Stimulated activated CD4-positive, alpha-beta T cell treated with anti-CD3 and anti-CD28 coated beads, Interleukin-1b, Interleukin-23, amount 100 ng/mL, for 24 hours (primary cell): ENCODE data around the gene PRDM16.
"Not testable (repeated sequence)": the region's sequence is repeated elsewhere in the genome, so short reads cannot be mapped to it uniquely, and the experiment has no call there.

Source experiments
- DNase-seq, 4 experiments: peaks; one replicate each; pipeline ENCODE4 v3.0.0-alpha.2; 2020; ENCODE audit warnings: low read depth in 4 of 4, low spot score in 1 of 4

The PRDM16 gene

DNA sequence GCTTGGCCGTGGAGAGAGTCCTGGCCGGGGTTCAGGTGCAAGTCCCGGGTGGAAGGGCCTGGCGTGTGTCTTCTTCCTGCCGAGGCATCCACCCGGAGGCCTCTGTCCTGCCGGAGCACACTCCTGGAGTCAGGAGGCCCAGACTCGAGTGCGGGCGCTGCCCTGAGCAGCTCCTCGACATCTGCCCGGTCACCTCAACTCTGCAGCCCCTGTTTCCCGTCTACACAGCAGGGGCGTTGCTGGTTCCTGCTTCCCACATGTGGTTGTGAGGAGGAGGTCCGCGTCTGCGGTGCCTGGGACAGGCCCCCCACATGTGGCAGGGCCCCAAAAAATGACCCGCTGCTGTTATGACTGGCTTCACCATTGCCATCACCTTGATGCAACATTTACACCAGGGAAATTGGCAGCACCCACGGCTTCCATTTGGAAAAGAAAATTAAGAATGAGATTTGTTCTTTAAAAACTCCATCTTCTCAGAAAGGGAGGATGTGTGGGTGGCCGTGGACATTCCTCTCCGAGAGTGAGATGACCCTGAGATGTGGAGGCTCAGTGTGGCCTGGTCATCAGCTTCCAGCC is 169.8 kb downstream of the PRDM16 start:
- no peak for DNase-seq

DNA sequence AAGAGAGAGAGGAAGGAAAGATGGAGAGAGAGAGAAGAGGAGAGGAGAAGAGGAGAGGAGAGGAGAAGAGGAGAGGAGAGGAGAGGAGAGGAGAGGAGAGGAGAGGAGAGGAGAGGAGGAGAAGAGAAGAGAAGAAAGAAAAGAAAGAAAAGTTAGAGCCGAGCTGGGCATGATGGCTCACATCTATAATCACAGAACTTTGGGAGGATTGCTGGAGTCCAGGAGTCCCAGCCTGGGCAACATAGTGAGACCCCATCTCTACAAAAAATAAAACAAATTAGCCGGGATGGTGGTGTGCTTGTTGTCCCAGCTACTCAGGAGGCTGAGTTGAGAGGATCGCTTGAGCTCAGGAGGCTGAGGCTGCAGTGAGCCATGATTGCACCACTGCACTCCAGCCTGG is 171.0 kb downstream of the PRDM16 start:
- not testable (repeated sequence) for DNase-seq

DNA sequence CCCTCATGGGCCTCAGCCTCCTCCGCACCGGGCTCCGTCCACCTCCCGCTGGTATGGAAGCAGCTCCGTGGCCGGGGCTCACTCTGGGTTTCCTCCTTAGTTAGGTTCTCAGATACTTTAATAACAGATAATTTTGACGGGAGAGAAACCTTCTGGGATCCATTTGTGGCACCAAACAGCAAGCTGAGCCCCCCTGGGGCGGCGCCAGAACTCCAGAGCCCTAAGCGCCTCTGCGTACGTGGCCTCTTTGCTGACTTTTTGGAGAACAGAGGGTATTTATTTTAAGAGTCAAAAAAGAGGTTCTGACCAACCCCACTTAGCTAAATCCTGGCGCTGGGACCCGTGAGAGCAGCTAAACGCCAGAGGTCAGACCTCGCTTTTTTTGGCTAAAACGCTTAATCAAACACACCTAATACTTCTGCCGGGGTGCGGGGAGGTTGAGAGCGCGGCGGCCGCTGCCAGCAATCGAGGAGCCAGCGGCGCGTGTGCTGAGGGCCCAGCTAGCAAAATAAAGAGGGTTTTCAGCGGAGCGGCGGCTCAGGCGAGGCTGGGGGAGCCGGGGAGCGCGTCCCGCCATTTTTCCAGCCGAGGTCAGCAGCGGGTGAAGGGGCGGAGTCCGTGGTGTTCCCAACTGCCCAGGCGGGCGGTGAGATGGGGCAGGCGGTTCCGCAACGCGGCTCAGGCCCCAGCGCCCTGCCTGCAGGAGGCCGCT is 171.7 kb downstream of the PRDM16 start:
- no peak for DNase-seq

DNA sequence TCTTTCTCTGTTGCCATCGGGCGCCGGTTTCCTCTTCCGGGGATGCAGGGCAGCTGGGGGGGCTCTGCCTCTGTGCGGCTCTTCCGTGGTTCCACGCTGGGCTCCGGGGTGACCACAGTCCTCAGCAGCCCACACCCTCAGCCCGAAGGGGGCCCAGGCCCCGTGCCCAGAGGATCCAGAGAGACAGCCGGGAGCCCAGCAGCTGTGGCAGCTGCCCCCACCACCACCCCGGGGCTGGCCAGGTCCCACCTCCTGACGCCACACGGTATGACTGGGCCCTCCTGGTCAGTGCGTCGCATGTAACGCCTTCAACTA is 172.2 kb downstream of the PRDM16 start:
- DNase-seq = no peak

DNA sequence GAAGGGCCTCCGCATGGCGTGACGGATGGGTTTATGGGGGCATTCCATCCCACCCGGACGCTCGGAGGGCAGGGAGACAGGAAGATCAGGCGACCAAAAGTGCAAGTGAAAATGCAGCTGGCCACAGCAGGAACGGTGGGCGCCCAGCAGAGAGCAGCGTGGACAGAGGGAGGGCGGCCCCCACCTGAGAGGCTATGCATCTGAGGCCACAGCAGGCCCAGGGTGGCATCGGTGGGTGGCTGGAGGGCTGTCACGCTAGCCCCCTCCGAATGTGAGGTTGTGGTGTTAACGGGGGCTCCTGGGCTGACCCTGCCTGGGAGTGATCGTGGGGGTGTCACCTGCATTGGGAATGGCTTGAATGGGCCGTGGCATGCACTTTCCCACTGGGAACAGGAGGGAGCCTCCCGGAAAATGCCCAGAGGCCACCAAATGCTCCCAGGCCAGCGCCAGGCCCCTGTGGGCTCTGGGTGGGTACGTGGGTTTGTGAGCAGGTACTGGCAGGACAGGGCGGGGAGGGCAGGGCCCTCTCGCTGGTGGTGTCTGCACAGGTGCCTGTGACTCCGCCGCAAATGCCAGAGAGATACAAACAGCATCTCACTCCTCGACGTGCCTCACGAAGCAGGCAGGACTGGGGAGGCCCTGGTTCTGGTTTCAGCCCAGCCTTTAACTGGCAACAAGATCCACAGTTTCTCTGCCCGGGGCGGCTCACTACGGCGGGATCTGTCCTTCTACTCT is 172.8 kb downstream of the PRDM16 start:
- no peak for DNase-seq

DNA sequence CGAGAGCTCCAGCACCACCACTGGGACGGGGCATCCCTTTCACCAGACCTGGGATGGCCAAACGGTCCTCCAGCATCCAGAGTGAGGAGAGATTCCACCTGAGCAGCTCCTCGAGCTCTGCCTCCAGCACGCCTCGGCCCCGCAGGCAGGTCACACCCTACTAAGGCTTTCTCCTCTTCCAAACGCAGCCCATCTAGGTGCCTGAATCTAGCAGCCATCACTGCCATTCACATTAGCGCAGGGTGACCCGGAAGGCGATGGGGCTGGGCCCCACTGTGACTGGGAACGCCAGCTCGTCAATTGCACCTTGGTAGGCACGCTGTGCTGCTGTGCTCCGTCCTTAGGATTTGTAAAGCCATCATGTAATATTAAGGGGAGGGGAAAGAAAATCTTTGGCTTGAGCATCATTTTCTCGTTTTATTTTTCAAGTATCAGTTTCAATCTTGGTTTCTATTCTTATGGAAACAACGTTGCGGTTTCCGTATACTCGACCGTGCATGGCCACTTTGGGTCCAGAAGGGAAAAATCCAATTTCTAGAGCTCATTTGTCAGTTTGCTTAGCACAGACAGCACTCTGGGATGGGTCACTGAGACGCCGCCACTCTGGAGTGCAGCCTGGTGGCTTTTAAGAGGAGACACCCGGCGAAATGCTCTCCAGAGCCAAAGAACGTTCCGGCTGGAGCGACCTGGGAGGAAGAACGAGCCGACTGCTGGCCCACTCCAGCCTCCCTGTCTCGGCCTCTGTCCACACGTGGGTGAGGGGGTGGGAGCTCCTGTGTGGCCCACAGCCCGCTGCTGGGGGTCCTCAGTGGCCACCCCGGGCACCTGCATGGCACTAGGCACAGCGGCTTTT is 173.6 kb downstream of the PRDM16 start:
- no peak for DNase-seq

DNA sequence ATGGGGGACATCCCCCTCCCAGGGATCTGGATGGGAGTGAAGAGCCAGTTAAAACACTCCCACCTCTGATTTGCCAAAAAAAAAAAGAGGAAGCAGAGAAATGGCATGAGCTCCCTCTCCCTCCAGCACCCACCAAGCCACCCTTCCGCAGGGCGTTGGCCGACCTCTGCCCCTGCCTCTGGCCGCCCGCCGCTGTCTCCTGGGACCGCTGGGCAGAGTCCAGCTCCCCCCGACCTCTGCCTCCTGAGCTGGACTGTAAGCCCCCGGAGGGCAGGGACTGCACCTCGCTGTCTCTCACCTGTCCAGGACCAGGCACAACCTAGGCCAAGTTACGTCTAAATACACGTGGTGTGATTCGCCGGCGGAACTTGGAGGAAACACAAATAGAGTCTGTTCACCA is 174.3 kb downstream of the PRDM16 start:
- no peak for DNase-seq

DNA sequence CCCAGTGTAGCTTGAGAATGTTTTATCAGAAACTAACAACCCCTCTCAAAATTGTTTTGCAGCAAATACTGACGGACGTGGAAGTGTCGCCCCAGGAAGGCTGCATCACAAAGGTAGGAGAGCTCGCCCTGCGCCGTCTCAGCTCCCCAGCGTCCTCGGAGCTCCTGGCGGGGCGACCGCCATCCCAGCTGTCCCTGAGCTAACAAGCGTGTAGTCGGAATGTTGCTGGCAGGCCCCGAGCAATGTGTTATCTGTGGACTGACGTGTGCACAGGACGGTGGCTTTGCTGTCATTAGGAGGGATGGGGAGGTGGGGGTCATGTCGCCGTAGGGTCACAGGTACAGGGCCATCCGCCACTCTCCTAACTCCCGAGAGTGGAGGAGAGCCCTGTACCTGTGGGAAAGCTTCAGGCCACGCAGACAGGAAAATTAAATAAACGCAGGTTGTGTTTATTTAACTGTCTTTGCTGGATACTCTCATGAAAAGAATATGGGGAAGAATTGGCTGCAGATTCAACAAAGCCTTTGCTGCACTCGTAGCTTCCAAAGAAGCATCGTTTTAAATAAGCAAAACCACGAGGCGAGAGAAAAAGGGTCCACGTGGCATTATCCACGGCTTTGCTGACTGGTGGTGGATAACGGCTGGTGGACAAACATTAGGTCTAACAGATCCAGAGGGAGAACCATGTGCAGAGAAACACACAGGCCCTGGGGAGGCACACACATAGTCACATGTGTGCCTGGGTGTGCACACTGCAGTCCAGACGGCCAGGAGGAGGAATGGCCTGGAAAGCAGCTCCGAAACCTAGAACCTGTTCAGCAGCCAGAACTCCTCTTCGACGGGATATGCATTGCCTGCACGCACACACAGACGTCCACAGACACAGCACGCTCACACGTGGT is 175.3 kb downstream of the PRDM16 start:
- DNase-seq = no peak

DNA sequence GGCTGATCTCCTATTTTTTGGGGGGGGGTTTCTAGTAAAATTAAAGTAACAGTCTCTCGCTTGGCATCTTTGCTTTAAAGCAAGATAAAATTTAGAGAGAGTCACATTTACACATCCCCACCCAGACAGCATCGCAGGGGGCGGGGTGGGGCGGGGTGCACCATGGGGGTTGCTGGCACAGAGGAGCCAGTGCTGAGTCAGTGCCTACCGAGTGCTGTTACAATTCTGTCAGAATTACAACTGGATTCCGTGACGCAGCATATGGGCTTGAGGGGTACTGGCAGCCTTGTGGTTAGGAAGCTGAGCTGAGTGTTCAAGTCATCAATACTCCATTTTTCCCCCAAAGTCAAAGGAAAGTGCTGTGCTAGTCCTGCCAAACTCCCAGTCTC is 175.9 kb downstream of the PRDM16 start:
- DNase-seq = no peak

DNA sequence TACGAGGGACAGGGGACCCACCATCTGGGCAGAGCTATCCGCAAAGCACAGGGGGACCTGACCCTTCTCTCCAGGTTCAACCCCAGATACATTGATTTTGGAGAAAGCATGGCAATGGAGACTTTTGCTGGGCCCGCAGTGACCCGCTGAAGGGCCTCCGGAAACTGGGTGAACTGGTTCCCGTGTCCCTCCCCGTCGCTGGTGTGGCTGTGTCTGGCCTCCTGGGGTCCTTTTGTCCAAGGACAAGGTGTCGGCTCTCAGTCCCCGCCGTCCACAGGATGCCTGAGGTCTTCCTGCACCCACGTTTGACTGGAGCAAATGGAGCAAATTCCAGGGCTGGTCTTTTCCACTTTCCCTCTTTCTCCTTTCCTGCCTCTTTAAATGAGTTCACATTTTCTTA is 176.3 kb downstream of the PRDM16 start:
- no peak for DNase-seq

DNA sequence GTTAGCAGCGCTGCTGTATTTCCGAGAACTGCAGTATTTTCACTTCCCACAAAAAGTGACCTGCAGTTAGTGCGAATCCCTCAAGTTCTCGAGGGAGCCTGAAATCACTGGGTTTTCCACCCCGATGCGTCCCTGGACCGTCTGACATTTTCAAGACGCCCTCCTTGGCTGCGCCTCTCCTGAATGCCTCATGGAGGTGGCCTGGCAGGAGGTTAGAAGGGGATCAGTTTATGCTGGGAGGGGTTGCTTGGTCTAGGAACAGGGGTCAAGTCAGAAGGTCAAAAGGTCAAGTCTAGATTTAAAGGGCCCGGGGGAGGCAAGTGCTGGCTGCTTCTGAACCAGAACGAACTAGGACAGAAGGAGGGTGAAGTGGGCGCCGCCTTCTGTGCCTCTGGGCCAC is 176.8 kb downstream of the PRDM16 start:
- DNase-seq = no peak

DNA sequence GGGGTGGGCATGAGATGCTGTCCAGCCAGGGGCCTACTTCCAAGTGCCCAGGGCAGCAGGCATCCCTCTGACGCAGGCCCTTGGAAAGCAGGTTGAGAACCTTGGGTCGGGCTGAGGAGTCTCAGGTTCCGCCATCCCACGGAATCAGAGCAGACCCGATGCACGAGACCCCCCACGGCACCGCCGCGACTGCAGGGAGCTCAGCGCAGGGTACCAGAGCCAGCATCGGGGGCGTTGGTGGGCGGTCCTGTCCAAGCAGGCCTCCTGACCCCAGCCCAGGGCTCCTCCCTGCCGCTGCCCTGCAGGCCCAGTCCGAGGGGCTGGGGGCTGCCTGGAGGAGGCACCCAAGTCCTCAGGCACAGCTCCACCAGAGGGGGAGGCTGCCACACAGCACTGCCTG is 177.2 kb downstream of the PRDM16 start:
- no peak for DNase-seq

DNA sequence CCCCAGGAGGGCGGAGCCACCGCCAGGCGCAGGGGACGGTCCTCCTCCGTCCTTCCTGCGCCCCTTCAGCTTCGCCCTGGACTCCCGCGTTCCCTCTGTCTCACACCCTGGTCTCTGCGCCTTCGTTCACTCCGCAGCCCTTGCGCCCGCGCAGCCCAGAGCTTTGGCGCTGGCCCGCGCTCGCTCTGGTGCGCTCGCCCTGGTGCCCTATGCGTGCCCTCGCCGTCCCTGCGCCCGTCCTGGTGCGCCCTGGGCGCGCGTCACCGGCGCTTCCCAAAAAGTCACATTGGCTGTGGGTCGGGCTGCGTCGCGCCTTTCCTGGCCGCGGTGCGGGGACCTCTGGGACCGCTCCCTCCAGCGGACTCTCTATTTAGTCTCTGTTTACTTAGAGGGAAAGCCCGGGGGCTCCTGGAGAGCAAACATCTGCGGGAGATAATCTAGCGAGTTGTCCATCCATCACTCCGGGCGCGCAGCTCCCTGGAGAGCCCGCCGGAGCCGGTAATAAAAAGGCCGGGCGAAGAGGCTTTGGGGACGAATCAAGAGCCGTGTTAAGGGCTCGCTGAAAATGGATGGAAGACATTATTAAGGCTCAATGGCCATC is 178.6 kb downstream of the PRDM16 start:
- no peak for DNase-seq

DNA sequence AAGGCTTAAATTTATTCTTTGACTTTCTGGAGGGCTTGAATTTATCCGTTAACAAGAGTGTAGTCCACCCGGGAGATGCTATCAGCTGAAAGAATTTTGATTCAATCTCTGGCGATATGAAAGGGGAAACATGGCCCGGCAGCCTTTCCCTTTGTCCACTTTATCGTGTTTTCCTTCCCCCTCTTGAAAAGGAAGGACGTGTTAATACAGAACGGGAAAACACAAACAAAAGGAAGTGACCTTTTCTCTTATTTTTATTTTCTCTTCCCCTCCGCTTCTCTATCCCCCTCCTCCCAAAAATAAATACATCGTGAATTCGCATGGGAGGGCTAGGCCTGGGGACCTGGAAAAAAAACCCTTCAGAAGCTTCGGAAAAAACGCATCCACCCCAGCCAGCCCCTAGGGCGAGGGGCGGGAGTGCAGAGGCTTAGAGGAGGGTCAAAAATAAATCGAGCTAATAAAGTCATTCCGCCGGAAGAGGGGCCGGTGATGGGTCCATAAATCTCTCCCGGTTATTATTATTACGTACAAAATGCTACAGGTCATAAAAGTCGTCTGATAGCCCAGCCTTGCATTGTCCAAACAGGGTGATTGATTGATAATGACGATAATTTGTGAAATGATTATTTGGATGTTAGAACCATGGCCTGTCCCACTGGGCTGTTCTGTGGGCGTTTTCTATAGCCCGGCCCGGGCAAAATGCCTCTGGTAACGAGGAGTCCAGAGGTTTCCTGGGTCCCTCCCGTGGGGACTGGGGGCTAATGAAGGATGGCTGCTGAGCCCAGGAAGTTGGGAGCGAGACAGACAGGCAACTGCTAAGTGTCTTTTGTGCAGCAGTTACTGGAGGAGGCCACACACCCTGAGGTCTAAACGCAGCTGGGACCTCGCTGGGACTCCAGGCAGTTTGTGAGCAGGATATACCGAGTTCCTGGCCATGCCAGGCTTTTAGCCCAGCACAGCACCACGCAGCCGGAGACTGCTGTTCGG is 179.4 kb downstream of the PRDM16 start:
- no peak for DNase-seq

DNA sequence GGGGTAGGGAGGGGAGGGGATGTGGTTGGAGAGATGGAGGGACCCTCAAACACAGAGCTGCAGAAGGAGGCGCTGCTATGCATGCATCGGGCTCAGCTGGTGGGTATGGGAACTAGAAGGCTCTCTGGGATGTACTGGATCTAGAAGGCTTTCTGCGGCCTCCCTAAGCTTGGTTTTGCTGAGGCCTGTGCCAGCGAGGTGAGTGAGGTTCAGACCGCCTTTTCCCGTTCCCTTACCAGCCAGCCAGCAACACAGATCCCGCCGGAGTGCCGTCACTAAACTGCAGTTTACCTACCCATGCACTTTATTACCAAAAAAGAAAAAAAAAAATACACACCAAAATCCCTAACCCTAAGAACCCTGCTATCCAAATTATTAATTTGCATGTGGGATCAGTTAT is 180.2 kb downstream of the PRDM16 start:
- DNase-seq = no peak

DNA sequence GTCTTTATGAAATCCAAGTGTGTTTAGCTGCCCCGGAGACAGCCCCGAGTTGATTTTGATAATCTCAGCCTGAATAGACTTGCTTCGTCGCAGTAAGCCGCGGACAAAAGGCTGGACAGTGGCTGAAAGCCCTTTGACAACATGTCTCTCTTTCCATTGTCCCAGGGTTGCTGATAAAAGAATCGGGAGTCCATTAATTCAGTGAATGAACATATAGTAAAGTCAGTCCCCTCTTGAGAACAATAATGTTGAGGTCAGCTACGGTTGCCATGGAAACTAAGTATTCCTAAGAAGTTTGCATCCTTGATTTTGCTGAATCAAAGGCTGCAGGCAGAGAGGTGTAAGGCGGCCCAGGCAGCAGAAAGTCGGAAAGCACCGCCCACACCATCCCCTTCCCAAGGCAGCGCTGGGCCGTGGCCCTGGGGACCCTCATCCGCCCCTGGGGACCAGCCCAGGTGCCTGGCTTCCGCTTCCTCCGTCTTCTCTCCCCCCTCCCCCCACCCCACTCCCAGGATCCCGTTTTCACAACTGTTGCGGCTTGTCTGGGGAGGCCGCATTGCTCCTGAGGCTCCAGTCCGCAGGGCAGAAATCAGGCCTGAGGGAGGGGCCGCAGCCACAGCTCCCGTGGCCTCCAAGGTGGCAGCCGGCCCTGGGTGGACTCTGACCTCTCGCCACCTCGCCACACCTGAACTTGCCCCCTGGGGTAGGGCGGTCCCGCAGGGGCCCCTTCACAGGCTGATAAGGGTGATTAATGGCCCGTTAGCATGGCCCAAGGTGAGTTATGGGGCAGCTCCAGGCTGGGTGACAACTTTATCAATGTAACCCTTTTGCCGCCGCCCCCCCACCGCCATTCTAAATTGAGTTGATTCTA is 180.9 kb downstream of the PRDM16 start:
- DNase-seq = no peak

DNA sequence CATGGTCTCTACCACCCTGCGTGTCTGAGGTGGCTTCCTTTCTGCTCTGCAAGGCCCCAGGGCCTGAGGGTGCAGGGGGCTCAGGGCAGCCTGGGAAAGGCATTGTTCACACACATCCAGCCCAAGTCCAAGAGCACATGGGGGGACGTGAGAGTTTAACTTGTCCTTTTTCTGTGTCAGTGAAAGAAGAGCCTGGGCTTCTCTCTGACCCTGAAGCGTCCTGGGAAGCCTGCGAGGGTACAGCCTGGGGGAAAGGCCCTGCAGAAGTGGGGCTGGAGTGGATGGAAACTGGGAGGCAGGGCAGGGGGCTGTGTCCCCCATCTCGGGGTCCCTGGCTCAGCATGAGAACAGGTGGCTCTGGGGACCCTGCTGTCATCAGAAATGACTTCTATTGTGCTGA is 181.6 kb downstream of the PRDM16 start:
- DNase-seq = no peak

DNA sequence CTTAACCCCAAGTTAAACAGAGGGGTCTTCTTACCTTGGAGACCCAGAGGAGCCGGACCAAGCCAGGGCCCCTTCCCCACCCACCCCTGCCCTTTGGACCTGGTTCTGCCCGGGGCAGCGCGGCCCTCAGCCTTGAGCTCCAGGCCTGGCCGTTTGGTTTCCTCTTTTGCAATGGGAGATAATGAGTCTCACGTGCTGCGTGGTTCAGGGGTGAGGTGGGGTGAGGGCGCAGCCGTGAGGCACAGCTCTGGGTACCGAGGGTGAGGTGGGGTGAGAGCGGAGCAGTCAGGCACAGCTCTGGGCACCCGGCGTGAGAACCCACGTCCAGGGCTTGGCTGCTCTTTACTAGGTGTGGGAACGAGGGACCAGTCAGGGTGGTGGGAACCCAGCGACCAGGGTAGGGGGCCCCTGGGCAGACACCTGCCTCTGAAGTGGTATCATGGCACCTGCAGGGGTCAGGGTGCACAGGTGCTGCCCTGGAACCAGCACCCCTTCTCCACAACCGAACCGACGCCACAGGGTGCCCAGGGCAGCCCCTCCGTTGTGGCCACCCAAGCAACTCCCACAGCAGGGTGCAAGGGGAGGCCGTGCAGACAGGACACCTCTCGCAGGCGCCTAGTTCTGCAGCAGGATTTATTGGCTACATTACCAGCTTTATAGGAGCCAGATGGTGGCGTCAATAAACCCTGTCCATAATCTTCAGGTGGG is 182.2 kb downstream of the PRDM16 start:
- DNase-seq = no peak
